Heart left ventricle (tissue), 16 donors: ENCODE results near the gene IL19. TPM values are rescaled to one million over a fixed set of nuclear protein-coding genes. Genes with fewer than 3 reads are reported as not detected.

Experiments used
- ATAC-seq, 4 donors: fragments of 200-7000 bp; cut with Tn5 transposase; one replicate each; pipeline ENCODE4 v1.9.1; 2020 to 2022; ENCODE audit warnings: moderate library complexity in 4 of 4, mild to moderate bottlenecking in 3 of 4, moderate number of reproducible peaks in 1 of 4
- DNase-seq, 5 donors: peaks; one replicate each; pipeline ENCODE4 v3.0.0-alpha.2; 2020
- H3K27ac ChIP-seq, 12 donors: fragments of 200-600 bp; sonication (generic) in 4 of 12; one replicate each; pipeline versions ENCODE4 v1.5.0 to v1.8.0; 2016 to 2022; ENCODE audit warnings: mild to moderate bottlenecking in 2 of 12
- H3K27me3 ChIP-seq, 9 donors: fragments of 200-600 bp; sonication (generic) in 2 of 9; one replicate each; pipeline versions ENCODE4 v1.5.1 to v1.8.0; 2016 to 2022; ENCODE audit warnings: mild to moderate bottlenecking in 3 of 9
- H3K36me3 ChIP-seq, 9 donors: fragments of 200-600 bp; sonication (generic) in 2 of 9; one replicate each; pipeline versions ENCODE4 v1.5.0 to v1.8.0; 2018 to 2022; ENCODE audit warnings: mild to moderate bottlenecking in 2 of 9
- H3K4me1 ChIP-seq, 12 donors: fragments of 200-600 bp; sonication (generic) in 4 of 12; one replicate each; pipeline versions ENCODE4 v1.5.0 to v1.8.0; 2016 to 2022; ENCODE audit warnings: mild to moderate bottlenecking in 3 of 12
- H3K4me3 ChIP-seq, 12 donors: fragments of 200-600 bp; sonication (generic) in 4 of 12; one replicate each; pipeline versions ENCODE4 v1.5.0 to v1.8.0; 2017 to 2022; ENCODE audit warnings: mild to moderate bottlenecking in 9 of 12, moderate library complexity in 4 of 12
- H3K9me3 ChIP-seq, 12 donors: fragments of 200-600 bp; sonication (generic) in 4 of 12; one replicate each; pipeline versions ENCODE4 v1.5.0 to v1.8.0; 2016 to 2022; ENCODE audit warnings: mild to moderate bottlenecking in 1 of 12
- POLR2A ChIP-seq, 2 donors: fragments of 450-650 bp; IDR thresholded peaks; one replicate each; pipeline ENCODE4 v1.6.1; 2017; ENCODE audit warnings: antibody characterized with exemption in 2 of 2, mild to moderate bottlenecking in 2 of 2, moderate library complexity in 2 of 2
- WGBS, 4 donors: extraction: QIAGEN DNeasy Blood & Tissue Kit in 2 of 4; methylation state at CpG; one replicate each; pipeline versions ENCODE4 v1.1.5 to v1.1.7; 2013 to 2018; 5-methylcytosine and 5-hydroxymethylcytosine counted together
- intact Hi-C, 10 donors: fragments of 100-400 bp; cut with DNase I; formaldehyde crosslinking; loops; one replicate each; pipeline versions ENCODE4 v1.11.1 to v1.14.2; 2022
- polyA plus RNA-seq, 2 donors: library from polyadenylated mRNA; stranded (reverse); fragments of 200-250 nt; gene quantifications; one replicate each; pipeline ENCODE4 v1.2.3, GENCODE V29; 2013
- total RNA-seq, 9 donors: library from RNA; depleted of rRNA in 2 of 9; stranded (reverse); fragments of >200 nt in 2 of 9; fragmentation: NEBNext Ultra II Directional in 3 of 9; extraction: Animal tissue kit (Norgen Biotek cat#: 25700) in 3 of 9; gene quantifications; one replicate each; pipeline versions ENCODE4 v1.1.0 to v1.2.4, GENCODE V29; 2016 to 2023
- TF ChIP-seq, protein P1 (sequence below), 12 donors: fragments of 200-600 bp; sonication (generic) in 4 of 12; IDR thresholded peaks; one replicate each; pipeline versions ENCODE4 v1.5.0 to v1.8.0; 2018 to 2022; ENCODE audit warnings: antibody characterized with exemption in 12 of 12, mild to moderate bottlenecking in 5 of 12
- donor health status: ischemic (EF 13 %, LVEDD 7.1; RV severe dilation, severe dysfunction).
- donor health status: healthy with polysubstance abuse.
- donor health status: DM: no; HTN: yes; CAD: no.
- donor health status: DM: no; HTN: no; CAD: no.
- donor health status: ischemic (EF 25% LVEDD 6.9; RV normal size, moderate dysfunction).
- donor health status: ischemic (EF 25% LVEDD 5.7; RV mildly dilated, moderate dysfunction).
- donor health status: healthy.
- donor health status: DM: yes; HTN: yes; CAD: no.
- donor health status: ischemic (EF 35%, LVEDD 5.7; RV mildly dilated, moderate dysfunction).
- donor health status: nonischemic (EF 11% LVEDD 7.7; RV severe dilation, severe dysfunction).
- donor health status: DM: yes; HTN: yes; CAD: no.
- donor health status: PGD.
- donor health status: ischemic (EF 29% LVEDD 5.4; RV normal size, mild dysfunction).
- donor health status: nonischemic (EF 23%, LVEDD 6.1; RV moderate dilation, normal function).

The IL19 gene
- total and polyA plus RNA-seq, 11 donors = not detected

DNA sequence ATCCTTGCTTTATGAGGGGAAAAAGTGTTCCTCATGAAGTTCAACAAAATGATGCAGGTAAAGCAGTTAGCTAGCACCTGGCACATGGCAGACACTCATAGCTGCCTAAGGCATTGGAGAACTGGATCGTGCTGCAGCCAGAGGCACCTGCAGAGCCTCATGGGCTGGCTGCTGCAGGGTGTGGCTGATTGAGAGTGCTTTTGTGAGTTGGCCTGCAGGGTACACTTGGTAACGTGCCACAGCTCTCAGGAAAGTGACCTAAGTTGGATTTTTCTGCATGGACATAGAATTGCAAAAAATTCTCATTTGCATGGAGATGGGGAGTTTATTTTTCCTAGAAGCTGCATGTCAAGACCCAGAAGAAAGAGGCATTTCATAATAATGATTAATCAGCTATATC, 63.2 kb downstream of the IL19 start:
- no peak overlapping the region for H3K4me3 ChIP-seq
- no peaks in the 10 kb centered on the region for H3K36me3 ChIP-seq
- no peak overlapping the region for H3K27ac ChIP-seq
- H3K4me1 ChIP-seq = peaks cover 0 to 45% (median 0%) of the 10 kb centered on the region in 12 donors
- no peak for TF ChIP-seq POLR2A (IDR thresholded peaks at IDR 0.05)
- TF ChIP-seq, protein P1, sequence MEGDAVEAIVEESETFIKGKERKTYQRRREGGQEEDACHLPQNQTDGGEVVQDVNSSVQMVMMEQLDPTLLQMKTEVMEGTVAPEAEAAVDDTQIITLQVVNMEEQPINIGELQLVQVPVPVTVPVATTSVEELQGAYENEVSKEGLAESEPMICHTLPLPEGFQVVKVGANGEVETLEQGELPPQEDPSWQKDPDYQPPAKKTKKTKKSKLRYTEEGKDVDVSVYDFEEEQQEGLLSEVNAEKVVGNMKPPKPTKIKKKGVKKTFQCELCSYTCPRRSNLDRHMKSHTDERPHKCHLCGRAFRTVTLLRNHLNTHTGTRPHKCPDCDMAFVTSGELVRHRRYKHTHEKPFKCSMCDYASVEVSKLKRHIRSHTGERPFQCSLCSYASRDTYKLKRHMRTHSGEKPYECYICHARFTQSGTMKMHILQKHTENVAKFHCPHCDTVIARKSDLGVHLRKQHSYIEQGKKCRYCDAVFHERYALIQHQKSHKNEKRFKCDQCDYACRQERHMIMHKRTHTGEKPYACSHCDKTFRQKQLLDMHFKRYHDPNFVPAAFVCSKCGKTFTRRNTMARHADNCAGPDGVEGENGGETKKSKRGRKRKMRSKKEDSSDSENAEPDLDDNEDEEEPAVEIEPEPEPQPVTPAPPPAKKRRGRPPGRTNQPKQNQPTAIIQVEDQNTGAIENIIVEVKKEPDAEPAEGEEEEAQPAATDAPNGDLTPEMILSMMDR (IDR thresholded peaks at IDR 0.05) = no peak
- H3K9me3 ChIP-seq = no peaks in the 10 kb centered on the region
- 66 to 72% (median 69%) methylated on average over 2 of the region's 2 CpGs for WGBS, 4 donors
- no peak for DNase-seq
- intact Hi-C loops = no loop called here
- ATAC-seq = no peak
- peaks cover 0 to 6% (median 0%) of the 10 kb centered on the region in 9 donors for H3K27me3 ChIP-seq

DNA sequence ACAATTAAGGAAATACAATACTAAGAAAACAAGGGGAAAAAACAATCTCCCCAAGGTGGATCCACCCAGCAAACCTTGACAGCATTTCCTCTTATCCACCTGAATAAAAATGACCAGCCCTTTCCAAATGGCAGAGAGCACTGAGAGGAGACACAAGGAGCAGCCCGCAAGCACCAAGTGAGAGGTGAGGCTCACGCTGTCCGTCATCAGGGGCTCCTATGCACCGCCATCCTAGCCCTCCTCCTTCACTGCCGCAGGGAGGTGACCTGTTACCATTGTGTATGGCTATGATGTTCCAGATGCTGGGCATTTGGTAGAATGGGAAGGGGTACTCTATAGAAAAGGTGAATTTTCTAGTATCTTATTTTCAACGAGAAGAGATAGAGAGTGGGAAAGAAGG, 63.6 kb downstream of the IL19 start:
- ATAC-seq = no peak
- Histone ChIP-seq H3K4me1 (peaks cover 0 to 41% (median 0%) of the 10 kb centered on the region in 12 donors), H3K4me3 (no peak overlapping the region), H3K27me3 (peaks cover 0 to 6% (median 0%) of the 10 kb centered on the region in 9 donors), H3K27ac (no peak overlapping the region), H3K9me3 (no peaks in the 10 kb centered on the region), H3K36me3 (no peaks in the 10 kb centered on the region)
- no peak for DNase-seq
- intact Hi-C loops = no loop called here
- TF ChIP-seq, protein P1 (IDR thresholded peaks at IDR 0.05) = no peak
- no peak for TF ChIP-seq POLR2A (IDR thresholded peaks at IDR 0.05)
- WGBS, 4 donors = 85 to 93% (median 87%) methylated on average over 6 of the region's 6 CpGs

DNA sequence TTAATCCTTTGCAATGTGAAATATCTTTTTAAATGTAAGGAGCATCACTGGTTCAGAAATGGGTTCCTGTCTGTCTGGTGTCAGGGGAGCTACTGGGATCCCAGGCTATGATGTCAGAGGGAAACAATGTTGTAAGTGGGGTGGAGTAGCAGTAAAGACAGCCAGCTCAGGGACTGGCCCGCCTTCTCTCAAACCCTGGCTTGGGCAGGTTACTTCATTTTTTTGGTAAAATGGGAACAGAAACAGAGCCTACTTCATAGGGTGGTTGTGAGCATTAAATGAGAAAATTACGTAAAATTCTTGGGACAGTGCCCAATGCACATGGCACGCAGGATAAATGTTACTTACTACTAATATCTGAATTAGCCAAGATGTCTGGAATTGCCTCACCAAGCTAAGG, 64.1 kb downstream of the IL19 start:
- Histone ChIP-seq H3K36me3 (no peaks in the 10 kb centered on the region), H3K4me1 (peaks cover 0 to 37% (median 0%) of the 10 kb centered on the region in 12 donors), H3K27me3 (peaks cover 0 to 6% (median 0%) of the 10 kb centered on the region in 9 donors), H3K27ac (no peak overlapping the region), H3K4me3 (no peak overlapping the region), H3K9me3 (no peaks in the 10 kb centered on the region)
- ATAC-seq (peak; percentile 32 to 74 (median 50)), DNase-seq (no peak)
- intact Hi-C loops = no loop called here
- 68 to 76% (median 71%) methylated on average over 3 of the region's 3 CpGs for WGBS, 4 donors
- TF ChIP-seq POLR2A (IDR thresholded peaks at IDR 0.05) = no peak
- TF ChIP-seq, protein P1 (IDR thresholded peaks at IDR 0.05) = no peak

DNA sequence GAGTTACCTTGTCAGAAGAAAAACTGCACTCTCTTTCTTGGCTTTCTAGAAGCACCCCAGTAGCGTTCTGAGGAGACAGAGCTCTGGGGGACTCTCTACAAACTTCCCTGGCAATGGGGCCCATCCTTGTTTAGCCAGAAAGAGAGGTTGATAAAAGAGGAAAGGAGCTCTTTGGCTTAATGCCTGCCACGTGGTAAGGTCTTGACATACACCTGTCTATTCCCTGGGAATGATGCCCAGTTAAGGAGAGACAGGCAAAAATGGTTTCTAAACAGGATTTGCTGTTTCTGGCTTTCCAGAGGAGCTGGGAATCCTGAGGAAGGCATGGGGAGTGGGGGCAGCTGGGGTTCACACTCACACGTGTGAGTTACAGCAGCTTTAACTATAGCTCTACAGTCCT, 64.6 kb downstream of the IL19 start:
- Histone ChIP-seq H3K36me3 (no peaks in the 10 kb centered on the region), H3K9me3 (no peaks in the 10 kb centered on the region), H3K4me3 (no peak overlapping the region), H3K27ac (no peak overlapping the region), H3K27me3 (peaks cover 0 to 6% (median 0%) of the 10 kb centered on the region in 9 donors), H3K4me1 (peaks cover 0 to 35% (median 0%) of the 10 kb centered on the region in 12 donors)
- DNase-seq = no peak
- ATAC-seq = no peak
- TF ChIP-seq, protein P1 (IDR thresholded peaks at IDR 0.05) = no peak
- TF ChIP-seq POLR2A (IDR thresholded peaks at IDR 0.05) = no peak
- intact Hi-C loops = no loop called here
- WGBS, 4 donors = 58 to 67% (median 60%) methylated on average over 3 of the region's 3 CpGs
